ENCODE measurements around the gene HYAL3.

The HYAL3 gene

DNA sequence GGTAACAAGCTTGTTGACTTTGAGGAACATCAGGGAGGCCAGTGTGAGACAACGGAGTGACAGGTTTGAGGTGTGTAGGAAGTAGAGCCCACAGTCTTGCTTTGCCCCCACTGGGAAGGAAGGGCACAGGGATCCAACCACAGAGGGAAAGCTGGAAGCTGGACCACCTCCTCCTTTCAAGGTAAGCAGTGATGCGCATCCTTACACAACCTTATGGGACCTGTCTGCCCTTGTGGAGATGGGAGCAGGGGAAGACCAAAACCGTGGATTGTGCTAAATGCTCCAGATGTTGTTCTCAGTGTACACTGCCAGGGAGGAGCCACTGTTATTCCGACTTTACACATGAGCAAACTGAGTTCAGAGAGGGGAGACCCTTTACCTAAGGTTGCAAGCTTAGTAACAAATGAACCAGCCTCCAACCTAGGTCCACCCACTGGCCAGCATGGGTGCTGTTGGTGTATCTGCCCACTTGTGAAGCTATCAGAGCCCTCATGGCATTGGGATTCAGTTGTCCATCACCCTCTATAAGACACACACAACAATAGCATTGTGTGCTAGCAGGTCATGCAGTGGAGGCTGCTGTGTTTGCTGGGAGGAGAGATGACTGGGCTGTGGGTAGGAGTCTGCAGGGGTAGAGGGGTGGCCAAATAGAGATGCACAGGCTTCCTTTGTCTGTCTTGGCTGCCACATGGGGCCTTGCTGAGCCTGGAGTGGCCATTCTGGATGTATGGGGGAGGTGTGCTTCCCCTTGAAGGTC lies 20.9 kb downstream of the HYAL3 start:
- H3K4me3 ChIP-seq (ENCODE audit: low read depth, low read length), result no peak overlapping the region
- DNase-seq (ENCODE audit: low read depth), result no peak
- TF ChIP-seq, protein P1, sequence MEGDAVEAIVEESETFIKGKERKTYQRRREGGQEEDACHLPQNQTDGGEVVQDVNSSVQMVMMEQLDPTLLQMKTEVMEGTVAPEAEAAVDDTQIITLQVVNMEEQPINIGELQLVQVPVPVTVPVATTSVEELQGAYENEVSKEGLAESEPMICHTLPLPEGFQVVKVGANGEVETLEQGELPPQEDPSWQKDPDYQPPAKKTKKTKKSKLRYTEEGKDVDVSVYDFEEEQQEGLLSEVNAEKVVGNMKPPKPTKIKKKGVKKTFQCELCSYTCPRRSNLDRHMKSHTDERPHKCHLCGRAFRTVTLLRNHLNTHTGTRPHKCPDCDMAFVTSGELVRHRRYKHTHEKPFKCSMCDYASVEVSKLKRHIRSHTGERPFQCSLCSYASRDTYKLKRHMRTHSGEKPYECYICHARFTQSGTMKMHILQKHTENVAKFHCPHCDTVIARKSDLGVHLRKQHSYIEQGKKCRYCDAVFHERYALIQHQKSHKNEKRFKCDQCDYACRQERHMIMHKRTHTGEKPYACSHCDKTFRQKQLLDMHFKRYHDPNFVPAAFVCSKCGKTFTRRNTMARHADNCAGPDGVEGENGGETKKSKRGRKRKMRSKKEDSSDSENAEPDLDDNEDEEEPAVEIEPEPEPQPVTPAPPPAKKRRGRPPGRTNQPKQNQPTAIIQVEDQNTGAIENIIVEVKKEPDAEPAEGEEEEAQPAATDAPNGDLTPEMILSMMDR (IDR thresholded peaks at IDR 0.05; ENCODE audit: control insufficient read depth, extremely low read depth, insufficient read depth), result no peak

DNA sequence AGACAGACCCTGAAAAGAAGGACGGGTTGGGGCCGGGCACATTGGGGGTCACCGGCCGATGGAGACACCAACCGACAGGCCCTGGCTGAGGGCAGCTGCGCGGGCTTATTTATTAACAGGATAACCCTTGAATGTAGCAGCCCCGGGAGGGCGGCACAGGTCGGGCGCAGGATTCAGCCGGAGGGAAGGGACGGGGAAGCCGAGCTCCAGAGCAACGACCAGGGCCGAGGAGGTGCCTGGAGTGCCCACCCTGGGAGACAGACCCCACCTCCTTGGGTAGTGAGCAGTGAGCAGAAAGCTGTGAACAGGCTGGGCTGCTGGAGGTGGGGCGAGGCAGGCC lies 22.5 kb downstream of the HYAL3 start:
- TF ChIP-seq, protein P1 (IDR thresholded peaks at IDR 0.05; ENCODE audit: control insufficient read depth, extremely low read depth, insufficient read depth), result no peak
- no peak overlapping the region for H3K4me3 ChIP-seq (ENCODE audit: low read depth, low read length)
- no peak for DNase-seq (ENCODE audit: low read depth)

- TF ChIP-seq, protein P1 (IDR thresholded peaks at IDR 0.05; ENCODE audit: control insufficient read depth, extremely low read depth, insufficient read depth), result no peak
- no peak overlapping the region for H3K4me3 ChIP-seq (ENCODE audit: low read depth, low read length)
- no peak for DNase-seq (ENCODE audit: low read depth)
These were observed 23.0 kb downstream of the HYAL3 start for GRCh38 chr3:50275996-50276761.

- no peak for DNase-seq (ENCODE audit: low read depth)
- TF ChIP-seq, protein P1 (IDR thresholded peaks at IDR 0.05; ENCODE audit: control insufficient read depth, extremely low read depth, insufficient read depth), result no peak
- H3K4me3 ChIP-seq (ENCODE audit: low read depth, low read length), result no peak overlapping the region
These were observed 23.8 kb downstream of the HYAL3 start for GRCh38 chr3:50275141-50275995.

DNA sequence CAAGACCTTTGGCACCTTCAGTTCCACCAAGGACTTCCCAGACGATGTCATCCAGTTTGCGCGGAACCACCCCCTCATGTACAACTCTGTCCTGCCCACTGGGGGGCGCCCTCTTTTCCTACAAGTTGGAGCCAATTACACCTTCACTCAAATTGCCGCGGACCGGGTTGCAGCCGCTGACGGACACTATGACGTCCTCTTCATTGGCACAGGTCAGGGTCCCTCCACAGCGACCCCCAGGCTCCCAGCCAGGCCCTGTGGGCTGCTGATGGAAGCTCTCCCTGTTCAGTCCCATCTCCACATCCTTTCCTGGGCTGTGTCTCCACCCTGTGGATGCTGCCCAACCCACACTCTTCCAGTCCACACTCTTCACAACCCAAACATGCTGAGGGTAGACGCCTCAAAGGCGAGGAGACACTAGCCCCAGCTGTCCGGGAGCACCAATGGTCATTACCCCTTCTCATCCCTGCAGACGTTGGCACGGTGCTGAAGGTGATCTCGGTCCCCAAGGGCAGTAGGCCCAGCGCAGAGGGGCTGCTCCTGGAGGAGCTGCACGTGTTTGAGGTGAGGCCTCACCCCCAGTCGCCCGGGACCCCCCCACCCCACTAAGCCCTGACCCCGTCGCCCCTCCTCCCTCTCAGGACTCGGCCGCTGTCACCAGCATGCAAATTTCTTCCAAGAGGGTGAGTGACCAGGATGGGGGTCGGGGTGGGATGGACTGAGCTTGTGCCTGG lies 24.7 kb downstream of the HYAL3 start:
- no peak for DNase-seq (ENCODE audit: low read depth)
- no peak overlapping the region for H3K4me3 ChIP-seq (ENCODE audit: low read depth, low read length)

GRCh38 chr3:50273689-50274065 lies 25.5 kb downstream of the HYAL3 start:
- no peak for DNase-seq (ENCODE audit: low read depth)
- TF ChIP-seq, protein P1 (IDR thresholded peaks at IDR 0.05; ENCODE audit: control insufficient read depth, extremely low read depth, insufficient read depth), result no peak
- no peak overlapping the region for H3K4me3 ChIP-seq (ENCODE audit: low read depth, low read length)

More for the DNA sequence above, 24.7 kb downstream of the HYAL3 start:
- TF ChIP-seq, protein P1 (IDR thresholded peaks at IDR 0.05; ENCODE audit: control insufficient read depth, extremely low read depth, insufficient read depth), result peak; percentile 70

Data from LNCaP clone FGC (cell line).